ENCODE data around the gene SMIM3. TPM values are rescaled to one million over a fixed set of nuclear protein-coding genes. Genes with fewer than 3 reads are reported as not detected.

SMIM3 gene
- total and polyA plus RNA-seq, 2 of the 8 experiments (the other 6 are each of a cell fraction or from before 2014, with no cell fraction given): 10.4 to 15.7 TPM

DNA sequence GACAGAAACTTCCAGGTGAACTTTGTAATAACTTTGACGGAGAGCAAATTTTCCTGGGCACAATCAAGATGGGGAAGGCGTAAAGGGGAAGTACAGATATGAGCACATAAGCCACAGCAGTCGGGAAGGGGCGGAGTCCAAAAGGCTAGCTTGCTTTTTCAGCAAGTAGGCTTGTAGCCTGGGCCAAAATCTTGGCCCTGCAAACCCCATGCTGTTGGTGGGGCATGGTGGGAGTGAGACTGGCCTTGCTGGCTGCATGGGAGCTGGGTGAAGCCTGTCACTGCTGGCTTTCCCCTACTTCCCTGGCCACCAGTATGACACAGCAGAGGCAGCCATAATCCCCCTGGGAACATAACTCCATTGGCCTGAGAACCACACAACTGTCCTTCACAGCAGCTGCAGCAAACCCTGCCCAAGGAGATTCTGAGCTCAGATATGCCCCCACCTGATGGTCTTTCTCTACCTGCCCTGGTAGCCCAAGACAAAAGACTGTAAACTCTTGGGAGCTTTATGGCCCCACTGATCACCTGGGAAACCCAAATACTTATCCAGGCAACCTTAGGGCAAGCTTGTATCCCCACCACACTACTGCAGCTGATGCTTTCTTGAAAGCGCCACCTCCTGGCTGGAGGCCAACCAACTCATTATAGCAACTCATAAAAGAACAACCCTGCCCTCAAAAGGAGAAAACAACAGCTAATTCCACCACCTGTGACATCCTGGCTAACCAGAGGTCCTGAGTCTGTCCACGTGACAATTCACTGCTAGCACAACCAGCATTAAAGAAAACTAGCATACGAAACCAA is 43.8 kb upstream of the SMIM3 start (continued):
- TF ChIP-seq CEBPB (IDR thresholded peaks at IDR 0.05; ENCODE audit: low read depth, low read length) (no peak), RAD21 (IDR thresholded peaks at IDR 0.05 in 1 of 2, conservative IDR thresholded peaks at IDR 0.05 in 1 of 2; ENCODE audit: low read depth in 2 of 2, low read length in 2 of 2) (0 out of 4 replicates have a peak, but pooled peaks of 1 of the 2 experiments have one; percentile 4)
